ENCODE measurements around the gene FOXRED2.
"Not testable (repeated sequence)": the region's sequence is repeated elsewhere in the genome, so short reads cannot be mapped to it uniquely, and the experiment has no call there.

DNA sequence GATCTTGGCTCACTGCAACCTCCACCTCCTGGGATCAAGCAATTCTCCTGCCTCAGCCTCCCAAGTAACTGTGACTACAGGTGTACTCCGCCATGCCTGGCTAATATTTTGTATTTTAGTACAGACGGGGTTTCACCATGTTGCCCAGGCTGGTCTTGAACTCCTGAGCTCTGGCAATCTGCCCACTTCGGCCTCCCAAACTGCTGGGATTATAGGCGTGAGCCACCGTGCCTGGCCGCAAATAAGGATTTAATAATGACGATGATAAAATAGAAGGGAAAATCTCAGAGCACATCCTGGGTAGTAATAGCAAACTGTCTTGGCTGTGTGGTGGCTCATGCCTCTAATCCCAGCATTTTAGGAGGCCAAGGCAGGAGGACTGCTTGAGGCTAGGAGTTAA is 55.9 kb downstream of the FOXRED2 start:
- TF ChIP-seq JUND (IDR thresholded peaks at IDR 0.05); TEAD4 (IDR thresholded peaks at IDR 0.05; ENCODE audit: borderline replicate concordance, insufficient read depth): not testable (repeated sequence)

All from SK-N-SH (cell line).